ENCODE measurements around the gene TMEM9.

TMEM9 gene

GRCh38 chr1:201154389-201155165, at the start of gene TMEM9:
TSS of gene TMEM9 (minus strand) at chr1:201154474. CDS start at chr1:201153923, 551 bp downstream.
- peak; percentile 97 for DNase-seq

GRCh38 chr1:201198598-201198997, 44.3 kb upstream of the TMEM9 start:
- DNase-seq: no peak

- no peak for DNase-seq
Measured at GRCh38 chr1:201194046-201194445, 39.8 kb upstream of the TMEM9 start.

- DNase-seq: no peak
Measured at GRCh38 chr1:201192261-201192788, 38.1 kb upstream of the TMEM9 start.

- no peak for DNase-seq
Measured at GRCh38 chr1:201191653-201192260, 37.5 kb upstream of the TMEM9 start.

- no peak for DNase-seq
Measured at GRCh38 chr1:201190624-201191051, 36.4 kb upstream of the TMEM9 start, which contains the start of gene IGFN1. TSS of gene IGFN1 (plus strand) at chr1:201190824. CDS start at chr1:201193294, 2,470 bp downstream.

GRCh38 chr1:201190005-201190404, 35.7 kb upstream of the TMEM9 start:
- no peak for DNase-seq

GRCh38 chr1:201189085-201189484, 34.8 kb upstream of the TMEM9 start:
- DNase-seq: no peak

- DNase-seq: no peak
Measured at GRCh38 chr1:201186192-201186591, 31.9 kb upstream of the TMEM9 start.

GRCh38 chr1:201185527-201186128, 31.4 kb upstream of the TMEM9 start:
- no peak for DNase-seq

GRCh38 chr1:201185123-201185453, 30.8 kb upstream of the TMEM9 start:
- DNase-seq: no peak

GRCh38 chr1:201184307-201185122, 30.2 kb upstream of the TMEM9 start:
- DNase-seq: no peak

- DNase-seq: no peak
Measured at GRCh38 chr1:201183753-201184152, 29.5 kb upstream of the TMEM9 start.

- DNase-seq: no peak
Measured at GRCh38 chr1:201183209-201183608, 28.9 kb upstream of the TMEM9 start.

GRCh38 chr1:201181726-201182125, 27.5 kb upstream of the TMEM9 start:
- DNase-seq: no peak

GRCh38 chr1:201181323-201181722, 27.0 kb upstream of the TMEM9 start:
- DNase-seq: no peak

- no peak for DNase-seq
Measured at GRCh38 chr1:201180901-201181300, 26.6 kb upstream of the TMEM9 start.

- DNase-seq: no peak
Measured at GRCh38 chr1:201180141-201180540, 25.9 kb upstream of the TMEM9 start.

- DNase-seq: no peak
Measured at GRCh38 chr1:201178718-201179117, 24.4 kb upstream of the TMEM9 start.

GRCh38 chr1:201176940-201177339, 22.7 kb upstream of the TMEM9 start:
- DNase-seq: no peak

GRCh38 chr1:201175820-201176500, 21.7 kb upstream of the TMEM9 start:
- no peak for DNase-seq

- DNase-seq: no peak
Measured at GRCh38 chr1:201173736-201174135, 19.5 kb upstream of the TMEM9 start.

All from CD4-positive, alpha-beta T cell treated with Interleukin-21 for 1 hour (primary cell).